Esophagus squamous epithelium (tissue), 4 donors: ENCODE results near the gene RHOA.

Source experiments
- POLR2A ChIP-seq, 4 donors: fragments of 450-650 bp; IDR thresholded peaks; one replicate each; pipeline ENCODE4 v1.6.1; 2017; ENCODE audit warnings: antibody characterized with exemption in 4 of 4, mild to moderate bottlenecking in 4 of 4, moderate library complexity in 3 of 4
- TF ChIP-seq, protein P1 (sequence below), 6 experiments: fragments of 450-650 bp in 4 of 6; fragments of 200-600 bp in 2 of 6; sonication (generic) in 2 of 6; IDR thresholded peaks; one replicate each; pipeline ENCODE4 v1.5.1; 2016 to 2019; ENCODE audit warnings: antibody characterized with exemption in 6 of 6, mild to moderate bottlenecking in 4 of 6, moderate library complexity in 4 of 6

DNA sequence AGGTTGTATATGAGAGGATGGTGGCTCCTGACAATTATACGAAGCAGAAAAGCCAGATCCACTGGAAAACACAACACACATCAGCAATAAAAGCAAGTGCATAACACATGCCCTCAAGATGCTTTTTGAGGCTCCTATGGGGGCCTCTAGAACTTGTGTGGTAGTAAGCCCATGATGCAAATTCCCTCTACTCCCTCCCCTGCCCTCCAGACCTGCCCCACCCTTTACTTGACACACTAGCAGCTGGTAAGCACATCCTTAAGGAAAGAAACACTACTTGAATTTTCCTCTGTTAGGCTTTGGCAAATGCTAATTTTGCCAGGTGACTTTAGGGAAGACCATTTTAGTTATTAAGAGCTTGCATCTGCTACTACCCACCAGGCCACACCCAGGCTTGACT is 101.1 kb downstream of the RHOA start:
- TF ChIP-seq, protein P1, sequence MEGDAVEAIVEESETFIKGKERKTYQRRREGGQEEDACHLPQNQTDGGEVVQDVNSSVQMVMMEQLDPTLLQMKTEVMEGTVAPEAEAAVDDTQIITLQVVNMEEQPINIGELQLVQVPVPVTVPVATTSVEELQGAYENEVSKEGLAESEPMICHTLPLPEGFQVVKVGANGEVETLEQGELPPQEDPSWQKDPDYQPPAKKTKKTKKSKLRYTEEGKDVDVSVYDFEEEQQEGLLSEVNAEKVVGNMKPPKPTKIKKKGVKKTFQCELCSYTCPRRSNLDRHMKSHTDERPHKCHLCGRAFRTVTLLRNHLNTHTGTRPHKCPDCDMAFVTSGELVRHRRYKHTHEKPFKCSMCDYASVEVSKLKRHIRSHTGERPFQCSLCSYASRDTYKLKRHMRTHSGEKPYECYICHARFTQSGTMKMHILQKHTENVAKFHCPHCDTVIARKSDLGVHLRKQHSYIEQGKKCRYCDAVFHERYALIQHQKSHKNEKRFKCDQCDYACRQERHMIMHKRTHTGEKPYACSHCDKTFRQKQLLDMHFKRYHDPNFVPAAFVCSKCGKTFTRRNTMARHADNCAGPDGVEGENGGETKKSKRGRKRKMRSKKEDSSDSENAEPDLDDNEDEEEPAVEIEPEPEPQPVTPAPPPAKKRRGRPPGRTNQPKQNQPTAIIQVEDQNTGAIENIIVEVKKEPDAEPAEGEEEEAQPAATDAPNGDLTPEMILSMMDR (IDR thresholded peaks at IDR 0.05) = no peak
- no peak for TF ChIP-seq POLR2A (IDR thresholded peaks at IDR 0.05)
